ENCODE data around the gene FBN3.

- TF ChIP-seq CTCF (IDR thresholded peaks at IDR 0.05 in 4 of 5, conservative IDR thresholded peaks at IDR 0.05 in 1 of 5) = no peak
- no peak for TF ChIP-seq POLR2A (IDR thresholded peaks at IDR 0.05)
Observed at GRCh38 chr19:8083141-8083540, 66.3 kb downstream of the FBN3 start.

Data from gastrocnemius medialis (tissue), 4 donors.